Stimulated activated CD4-positive, alpha-beta T cell treated with anti-CD3 and anti-CD28 coated beads, Interleukin-1b, Interleukin-23, amount 100 ng/mL, for 24 hours (primary cell): ENCODE measurements around the gene CSTF2T.

Experiments
- DNase-seq, 4 experiments: peaks; one replicate each; pipeline ENCODE4 v3.0.0-alpha.2; 2020; ENCODE audit warnings: low read depth in 4 of 4, low spot score in 1 of 4

Gene CSTF2T

DNA sequence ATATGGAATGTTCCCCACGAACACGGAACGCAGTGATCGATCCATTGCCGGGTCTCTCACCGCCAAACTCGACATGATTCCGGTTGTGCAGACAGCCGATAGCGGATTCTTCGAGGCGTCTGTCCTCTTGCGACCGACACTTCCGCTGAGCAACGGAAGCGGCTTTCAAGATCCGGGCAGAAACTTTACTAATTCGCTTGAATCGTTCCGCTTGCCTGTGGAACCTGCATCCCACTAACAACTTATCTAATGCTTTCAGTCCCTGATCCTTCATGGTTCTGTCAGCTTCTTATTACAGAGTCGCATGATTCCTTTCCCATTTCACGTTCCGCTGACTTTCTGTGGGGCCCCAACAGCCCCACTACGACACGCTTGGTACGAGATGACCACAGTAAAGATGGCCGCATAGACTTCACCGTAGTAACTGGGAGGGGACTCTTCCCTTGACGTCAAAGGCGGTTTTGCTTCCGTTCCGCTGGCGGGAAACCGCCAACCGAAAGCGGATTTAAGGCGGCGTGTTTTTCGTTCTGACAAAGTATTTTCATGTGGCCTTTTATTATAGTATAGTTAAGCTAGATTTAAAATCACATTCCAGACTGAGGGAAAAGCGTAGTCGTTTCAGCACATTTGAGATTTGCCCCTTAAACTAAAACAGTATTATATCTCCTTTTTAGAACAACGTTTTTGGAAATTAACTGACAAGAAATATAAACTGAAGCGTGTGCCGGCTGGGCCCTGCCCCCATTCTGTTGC, at the start of gene CSTF2T:
Gene CSTF2T (minus strand): TSS at position 121 of the 753 bp plus-strand sequence. CDS start 46 bp downstream, at position 75.
- DNase-seq = peak; percentile 75 to 87 (median 84)

DNA sequence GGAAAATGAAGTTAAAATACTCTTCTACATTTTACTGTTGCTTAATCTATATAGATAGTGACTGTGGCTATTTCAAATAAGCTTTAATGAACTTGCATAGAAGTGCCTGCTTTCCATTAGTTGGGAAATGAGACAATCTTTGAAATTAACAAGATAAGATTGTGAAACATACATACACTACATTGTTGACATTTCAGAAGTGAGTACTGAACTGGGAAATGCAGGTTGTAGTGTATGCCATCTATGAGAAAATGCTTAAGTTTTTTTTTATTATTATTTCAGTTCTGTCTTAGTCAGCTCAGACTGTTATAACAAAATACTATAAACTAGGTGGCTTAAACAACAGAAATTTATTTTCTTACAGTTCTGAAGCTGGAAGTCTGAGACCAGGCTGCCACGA, 49.6 kb upstream of the CSTF2T start:
- no peak for DNase-seq

DNA sequence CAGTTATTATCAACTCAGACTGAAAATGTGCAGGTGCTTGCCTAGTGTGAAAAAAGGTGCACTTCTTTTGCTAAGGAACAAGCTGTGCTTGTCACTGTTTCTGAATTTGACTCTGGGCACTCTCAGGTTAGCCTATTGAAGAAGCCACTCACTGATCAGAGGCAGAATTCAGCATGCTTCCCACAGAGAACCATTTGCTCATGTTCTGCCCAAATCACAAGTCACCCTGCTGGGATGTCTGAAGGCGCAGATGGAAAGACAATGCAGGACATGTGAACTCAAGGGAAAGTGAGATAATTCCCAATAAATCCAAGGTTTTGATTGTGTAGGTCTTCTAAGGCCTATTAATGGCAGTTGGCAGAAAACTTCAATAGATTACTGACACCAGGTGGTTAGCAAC, 47.8 kb upstream of the CSTF2T start:
- no peak for DNase-seq

DNA sequence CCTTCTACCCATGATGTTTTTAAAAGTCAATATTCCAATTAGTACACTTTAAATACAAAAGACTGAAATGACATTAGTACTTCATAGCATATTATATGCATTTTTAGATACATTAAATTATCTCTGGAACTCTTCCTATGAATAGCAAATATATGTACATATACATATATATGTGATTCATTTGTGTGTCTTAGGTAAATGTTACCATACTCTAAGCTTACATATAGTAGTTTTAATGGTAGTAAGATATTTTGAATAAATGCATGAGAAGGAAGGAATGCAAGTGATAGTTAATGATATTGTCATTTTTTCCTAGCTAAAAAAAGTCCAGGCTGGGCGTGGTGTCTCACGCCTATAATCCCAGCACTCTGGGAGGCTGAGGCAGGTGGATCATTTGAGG, 46.0 kb upstream of the CSTF2T start:
- no peak for DNase-seq

GRCh38 chr10:51744235-51745000, 45.0 kb upstream of the CSTF2T start:
- no peak for DNase-seq

- no peak for DNase-seq
Measured at GRCh38 chr10:51743146-51743545, 43.8 kb upstream of the CSTF2T start.

- no peak for DNase-seq
Measured at GRCh38 chr10:51733057-51733456, 33.7 kb upstream of the CSTF2T start.

GRCh38 chr10:51729822-51730555, 30.6 kb upstream of the CSTF2T start:
- no peak for DNase-seq

DNA sequence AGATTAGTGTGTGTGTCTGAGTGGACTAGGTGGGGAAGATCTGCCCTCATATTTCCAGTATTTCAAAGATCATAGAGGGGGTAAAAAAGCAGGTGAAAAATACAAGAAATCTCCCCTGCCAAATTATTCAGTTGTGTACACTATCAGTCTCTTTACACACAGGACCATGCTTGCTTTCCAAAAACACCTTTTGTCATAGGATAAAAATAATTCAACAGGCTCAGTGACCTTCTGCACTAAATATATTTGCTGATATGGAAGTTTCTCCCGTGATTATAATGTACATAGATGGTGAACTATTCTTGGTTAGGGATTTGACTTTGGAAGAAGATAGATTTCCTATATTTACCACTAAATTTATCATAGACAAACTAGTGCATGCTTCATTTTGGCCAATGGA, 24.6 kb upstream of the CSTF2T start:
- DNase-seq = no peak

DNA sequence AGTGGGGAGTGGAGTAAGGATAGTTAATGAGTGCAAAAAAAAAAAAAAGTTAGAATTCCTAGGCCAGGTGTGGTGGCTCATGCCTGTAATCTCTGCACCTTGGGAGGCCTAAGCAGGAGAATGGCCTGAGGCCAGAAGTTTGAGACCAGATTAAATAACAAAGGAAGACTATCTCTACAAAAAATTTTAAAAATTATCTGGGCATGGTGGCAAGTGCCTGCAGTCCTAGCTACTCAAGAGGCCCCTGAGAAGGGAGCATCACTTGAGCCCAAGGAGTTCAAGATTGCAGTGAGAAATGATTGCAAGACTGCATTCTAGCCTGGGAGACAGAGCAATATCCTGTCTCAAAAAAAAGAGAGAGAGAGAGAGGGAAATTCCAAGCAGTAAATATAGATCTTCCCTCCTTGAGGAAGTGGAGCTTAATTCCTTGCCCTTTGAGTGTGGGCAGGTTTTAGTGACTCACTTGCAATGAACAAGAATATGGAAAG, 19.5 kb upstream of the CSTF2T start:
- DNase-seq = no peak

- DNase-seq = no peak
Measured at GRCh38 chr10:51716981-51717380, 17.6 kb upstream of the CSTF2T start.

GRCh38 chr10:51711519-51711891, 12.1 kb upstream of the CSTF2T start:
- no peak for DNase-seq

- DNase-seq = no peak
Measured at GRCh38 chr10:51709324-51709972, 10.1 kb upstream of the CSTF2T start.

DNA sequence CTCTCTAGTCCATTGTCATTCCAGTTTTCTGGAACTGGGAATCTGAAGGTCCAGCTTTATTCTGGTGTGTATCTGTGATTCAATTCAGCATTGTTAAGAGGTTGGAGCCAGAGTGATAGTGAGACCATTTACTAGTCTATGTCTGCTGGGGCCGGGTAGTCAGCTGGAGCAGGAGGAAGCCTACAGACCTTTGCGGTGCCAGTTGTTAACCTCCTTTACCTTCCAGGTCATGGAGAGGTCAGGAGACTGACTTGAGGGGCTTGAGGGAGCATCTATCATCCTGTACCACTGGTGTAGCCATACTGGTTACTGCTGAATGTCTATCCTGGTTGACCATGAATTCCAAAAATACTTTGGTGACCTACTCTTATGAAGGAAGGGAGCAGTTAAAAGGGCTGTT, 9.2 kb upstream of the CSTF2T start:
- no peak for DNase-seq

DNA sequence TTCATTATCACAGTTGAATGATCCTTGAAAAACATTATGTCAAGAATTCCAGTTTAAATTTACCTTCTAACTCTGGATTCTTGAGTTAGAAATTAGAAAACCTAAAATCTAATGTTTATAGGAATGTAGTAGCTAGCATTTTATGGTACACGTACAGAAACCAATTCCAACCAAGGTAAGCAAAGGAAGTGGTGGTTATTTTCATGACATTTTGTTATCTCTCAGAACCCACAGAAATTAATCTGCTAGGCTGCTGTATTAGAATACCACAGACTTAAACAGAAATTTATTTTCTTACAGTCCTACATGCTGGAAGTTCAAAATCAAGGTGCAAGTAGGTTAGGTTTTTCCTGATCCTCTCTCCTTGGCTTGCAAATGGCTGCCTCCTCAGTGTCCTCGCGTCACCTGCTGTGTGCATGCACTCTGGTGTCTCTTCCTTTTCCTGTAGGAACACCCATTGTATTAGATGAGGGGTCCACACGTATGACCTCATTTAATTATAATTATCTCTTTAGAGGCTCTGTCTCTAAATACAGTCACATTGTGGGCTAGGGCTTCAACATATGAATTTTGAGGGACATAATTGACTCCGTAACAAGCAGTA, 8.5 kb upstream of the CSTF2T start:
- DNase-seq = no peak

- DNase-seq = no peak
Measured at GRCh38 chr10:51707392-51707791, 8.0 kb upstream of the CSTF2T start.

DNA sequence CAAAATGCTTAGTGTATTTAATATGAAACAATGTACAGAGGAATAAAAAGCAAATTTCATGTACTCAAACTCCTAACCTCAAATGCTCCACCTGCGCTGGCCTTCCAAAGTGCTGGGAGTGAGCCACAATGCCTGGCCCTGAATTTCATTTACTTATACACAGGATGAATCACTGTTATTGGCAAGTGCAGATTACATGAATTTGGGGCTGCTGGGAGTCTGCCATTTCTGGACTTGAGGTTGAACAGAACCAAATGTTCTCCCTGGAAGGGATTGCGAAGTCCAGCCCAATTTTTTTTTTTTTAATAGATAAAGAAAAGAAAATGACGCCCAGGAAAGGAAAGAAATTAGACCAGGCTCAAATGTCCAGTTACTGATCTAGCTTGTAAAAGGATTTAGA, 6.8 kb upstream of the CSTF2T start:
- DNase-seq = no peak

DNA sequence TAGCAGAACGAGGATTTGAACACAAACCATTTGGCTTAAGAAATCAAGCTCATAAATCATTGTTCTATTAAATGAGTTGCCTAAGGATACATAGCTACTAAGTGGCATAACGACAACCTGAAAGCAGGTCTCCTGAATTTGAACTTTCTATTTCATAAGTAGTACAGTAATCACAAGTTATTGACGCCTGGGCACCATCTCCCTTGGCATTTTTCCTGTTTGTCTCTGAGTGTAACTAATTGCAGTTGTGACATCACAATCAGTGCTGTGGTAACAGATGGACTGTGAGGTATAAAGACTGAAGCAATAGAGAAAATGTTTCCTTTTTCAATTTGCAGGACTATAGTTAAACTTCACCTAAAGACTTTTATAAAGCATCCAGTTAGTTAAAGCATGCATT, 6.4 kb upstream of the CSTF2T start:
- DNase-seq = no peak

DNA sequence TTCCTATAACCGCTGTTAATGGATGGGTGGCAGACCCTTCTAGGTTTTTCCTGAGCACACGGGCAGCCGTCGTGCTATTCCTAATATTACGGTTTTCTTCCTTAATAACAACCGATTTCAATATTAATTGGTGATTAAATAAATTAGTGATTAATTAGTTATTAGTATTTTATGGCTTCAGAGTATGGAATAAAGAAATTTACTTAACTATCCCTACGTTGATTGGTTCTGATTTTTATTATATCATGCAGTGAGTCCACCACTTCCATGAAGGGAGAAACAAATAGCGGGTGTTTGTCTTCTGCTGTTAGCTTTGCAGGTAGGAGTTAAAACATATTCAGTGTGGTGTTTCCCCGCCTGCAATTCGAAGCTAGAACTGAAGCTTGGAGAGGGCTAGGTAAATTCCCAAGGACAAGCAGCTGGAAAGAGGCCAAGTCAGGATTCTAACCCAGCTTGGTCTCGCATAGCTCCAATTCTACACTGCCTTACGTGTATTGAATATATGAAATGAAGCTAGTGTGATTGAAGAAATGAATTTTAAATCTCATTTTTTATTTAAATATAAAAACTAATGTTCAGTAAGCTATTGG, 928 bp upstream of the CSTF2T start:
- no peak for DNase-seq

DNA sequence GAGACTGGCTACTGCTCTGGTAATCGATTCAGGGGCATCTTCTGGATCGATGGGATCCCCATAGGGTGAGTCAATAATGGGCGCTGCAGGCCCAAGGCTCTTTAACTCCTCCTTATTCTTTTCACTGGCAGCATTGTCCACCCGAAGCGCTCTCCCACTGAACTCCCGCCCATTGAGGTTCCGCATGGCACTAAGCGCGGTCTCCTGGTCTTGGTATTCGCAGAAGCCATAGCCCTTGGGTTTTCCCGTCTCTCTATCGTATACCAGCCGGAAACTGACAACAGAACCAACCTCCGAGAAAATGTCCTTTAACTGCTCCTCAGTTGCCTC, 285 bp downstream of the CSTF2T start:
- DNase-seq = no peak
